WTC11 (cell line): ENCODE measurements around the gene ABCC11. TPM values are rescaled to one million over a fixed set of nuclear protein-coding genes. Genes with fewer than 3 reads are reported as not detected.

Source experiments
- ATAC-seq: fragments of 200-7000 bp; cut with Tn5 transposase; 2 replicates; pipeline ENCODE4 v1.10.0; 2021; ENCODE audit warnings: mild to moderate bottlenecking, moderate library complexity
- CTCF ChIA-PET: fragments of 300-600 bp; sonication (Branson Sonifier 250); formaldehyde crosslinking; loops from one replicate; lab custom pipeline; 2021; ENCODE audit warnings: antibody characterized with exemption; lab: Charles Lee
- POLR2A ChIA-PET: fragments of 350-600 bp; sonication (Branson Sonifier 250); formaldehyde crosslinking; loops from one replicate; lab custom pipeline; 2021; ENCODE audit warnings: antibody characterized with exemption; lab: Charles Lee
- DNase-seq: peaks from one replicate; pipeline ENCODE4 v3.0.0; 2021; ENCODE audit warnings: low spot score
- H3K27ac Mint-ChIP-seq: 2 replicates; pipeline ENCODE4 v1.8.0; 2021; ENCODE audit warnings: mixed read lengths
- H3K27me3 Mint-ChIP-seq: 2 replicates; pipeline ENCODE4 v1.8.0; 2021; ENCODE audit warnings: low read depth, mild to moderate bottlenecking, moderate library complexity, mixed read lengths
- H3K36me3 Mint-ChIP-seq: 2 replicates; pipeline ENCODE4 v1.8.0; 2021; ENCODE audit warnings: mixed read lengths
- H3K4me1 Mint-ChIP-seq: 2 replicates; pipeline ENCODE4 v1.8.0; 2022; ENCODE audit warnings: mixed read lengths
- H3K4me3 Mint-ChIP-seq: 2 replicates; pipeline ENCODE4 v1.8.0; 2021; ENCODE audit warnings: mild to moderate bottlenecking, moderate library complexity, mixed read lengths
- H3K9me3 Mint-ChIP-seq: 2 replicates; pipeline ENCODE4 v1.8.0; 2021; ENCODE audit warnings: mixed read lengths
- ATF2 ChIP-seq: sonication (generic); formaldehyde crosslinking; IDR thresholded peaks from 2 replicates; pipeline ENCODE4 v1.8.1; 2022; ENCODE audit warnings: low read depth, missing genetic modification reagents, borderline replicate concordance
- ATF6 ChIP-seq: sonication (generic); formaldehyde crosslinking; IDR thresholded peaks from 2 replicates; pipeline ENCODE4 v1.8.1; 2023; ENCODE audit warnings: mild to moderate bottlenecking, missing genetic modification reagents
- FOXJ3 ChIP-seq: sonication (generic); formaldehyde crosslinking; IDR thresholded peaks from 2 replicates; pipeline ENCODE4 v1.9.0; 2021; ENCODE audit warnings: missing genetic modification reagents, mild to moderate bottlenecking, borderline replicate concordance
- GRHL2 ChIP-seq: fragments of 250-450 bp; sonication (Bioruptor Pico); IDR thresholded peaks from 2 replicates; pipeline ENCODE4 v1.8.0; 2022; ENCODE audit warnings: mild to moderate bottlenecking, moderate library complexity; ENCODE audit not compliant: insufficient replicate concordance, severe bottlenecking
- HMGXB4 ChIP-seq: sonication (generic); formaldehyde crosslinking; IDR thresholded peaks from 2 replicates; pipeline ENCODE4 v1.8.1; 2023; ENCODE audit warnings: mild to moderate bottlenecking, moderate library complexity, missing genetic modification reagents
- MLX ChIP-seq: sonication (generic); formaldehyde crosslinking; IDR thresholded peaks from 2 replicates; pipeline ENCODE4 v1.8.1; 2023; ENCODE audit warnings: mild to moderate bottlenecking, missing genetic modification reagents, moderate library complexity
- NFATC4 ChIP-seq: fragments of 250-450 bp; sonication (Bioruptor Pico); IDR thresholded peaks from 2 replicates; pipeline ENCODE4 v1.9.0; 2021; ENCODE audit warnings: mild to moderate bottlenecking
- NFYB ChIP-seq: sonication (generic); formaldehyde crosslinking; conservative IDR thresholded peaks from 2 replicates; pipeline ENCODE4 v1.8.0; 2022; ENCODE audit warnings: low read depth, missing genetic modification reagents
- NR2C2 ChIP-seq: sonication (generic); formaldehyde crosslinking; IDR thresholded peaks from 2 replicates; pipeline ENCODE4 v1.8.0; 2022; ENCODE audit warnings: mild to moderate bottlenecking, missing genetic modification reagents
- PRRX2 ChIP-seq: fragments of 250-450 bp; sonication (Bioruptor Pico); IDR thresholded peaks from 2 replicates; pipeline ENCODE4 v1.8.0; 2021; ENCODE audit warnings: mild to moderate bottlenecking
- SMAD4 ChIP-seq: sonication (generic); formaldehyde crosslinking; IDR thresholded peaks from 2 replicates; pipeline ENCODE4 v1.8.0; 2022; ENCODE audit warnings: mild to moderate bottlenecking, missing genetic modification reagents
- STAT6 ChIP-seq: sonication (generic); formaldehyde crosslinking; conservative IDR thresholded peaks from 2 replicates; pipeline ENCODE4 v1.8.1; 2023; ENCODE audit warnings: mild to moderate bottlenecking, low read depth, missing genetic modification reagents, moderate library complexity
- TEAD1 ChIP-seq: sonication (generic); formaldehyde crosslinking; IDR thresholded peaks from 2 replicates; pipeline ENCODE4 v1.8.0; 2022; ENCODE audit warnings: mild to moderate bottlenecking, missing genetic modification reagents
- USF1 ChIP-seq: sonication (generic); formaldehyde crosslinking; IDR thresholded peaks from 2 replicates; pipeline ENCODE4 v1.8.0; 2022; ENCODE audit warnings: mild to moderate bottlenecking, missing genetic modification reagents
- ZNF219 ChIP-seq: sonication (generic); formaldehyde crosslinking; IDR thresholded peaks from 2 replicates; pipeline ENCODE4 v1.8.0; 2023; ENCODE audit warnings: missing genetic modification reagents, mild to moderate bottlenecking, borderline replicate concordance
- ZNF317 ChIP-seq: sonication (generic); formaldehyde crosslinking; IDR thresholded peaks from 2 replicates; pipeline ENCODE4 v1.8.1; 2023; ENCODE audit warnings: low read depth, mild to moderate bottlenecking, moderate library complexity, missing genetic modification reagents, borderline replicate concordance
- ZNF396 ChIP-seq: fragments of 250-450 bp; sonication (Bioruptor Pico); IDR thresholded peaks from 2 replicates; pipeline ENCODE4 v1.8.0; 2021; ENCODE audit warnings: mild to moderate bottlenecking, moderate library complexity, borderline replicate concordance
- ZNF425 ChIP-seq: fragments of 250-450 bp; sonication (Bioruptor Pico); conservative IDR thresholded peaks from 2 replicates; pipeline ENCODE4 v1.9.0; 2021; ENCODE audit warnings: mild to moderate bottlenecking
- ZNF532 ChIP-seq: fragments of 250-450 bp; sonication (Bioruptor Pico); IDR thresholded peaks from 2 replicates; pipeline ENCODE4 v1.9.0; 2021; ENCODE audit warnings: mild to moderate bottlenecking, borderline replicate concordance
- total RNA-seq: library from RNA; stranded (reverse); gene quantifications from 3 replicates; pipeline ENCODE4 v1.2.3, GENCODE V29; 2021

ABCC11 gene
- total RNA-seq, 1 experiment from 2014 or later, result not detected

- TF ChIP-seq ZNF532 (CRISPR knock-in tag) (no peak), STAT6 (CRISPR knock-in tag) (no peak), NR2C2 (no peak), ATF2 (CRISPR knock-in tag) (no peak), ZNF396 (no peak)
Measured at GRCh38 chr16:48231727-48232492, 15.4 kb downstream of the ABCC11 start (continued).

- H3K36me3 Mint-ChIP-seq, result no peaks in the 10 kb centered on the region
- ATAC-seq (no peak), DNase-seq (no peak)
- no peaks in the 10 kb centered on the region for H3K27me3 Mint-ChIP-seq
- H3K9me3 Mint-ChIP-seq, result no peaks in the 10 kb centered on the region; the same call in 1 of the 2 replicates
- no peaks in the 10 kb centered on the region for H3K4me1 Mint-ChIP-seq
- no peak overlapping the region for H3K4me3 Mint-ChIP-seq
- CTCF ChIA-PET, result no interaction called here
- POLR2A ChIA-PET, result no interaction called here
- no peak overlapping the region for H3K27ac Mint-ChIP-seq
- no peak for TF ChIP-seq GRHL2
- no peak for TF ChIP-seq ATF6 (CRISPR knock-in tag)
- no peak for TF ChIP-seq SMAD4
- TF ChIP-seq NFATC4 (CRISPR knock-in tag), result no peak
- no peak for TF ChIP-seq MLX (CRISPR knock-in tag)
- TF ChIP-seq FOXJ3, result no peak
- no peak for TF ChIP-seq PRRX2 (CRISPR knock-in tag)
- no peak for TF ChIP-seq USF1 (CRISPR knock-in tag)
- TF ChIP-seq HMGXB4 (CRISPR knock-in tag), result no peak
- TF ChIP-seq NFYB (CRISPR knock-in tag), result no peak
- no peak for TF ChIP-seq ZNF425 (CRISPR knock-in tag)
- TF ChIP-seq ZNF219 (CRISPR knock-in tag), result no peak
- no peak for TF ChIP-seq TEAD1 (CRISPR knock-in tag)
- no peak for TF ChIP-seq ZNF317
Measured at GRCh38 chr16:48225456-48225855, 21.9 kb downstream of the ABCC11 start.
